Mesenchymal stem cell (in vitro differentiated cells and primary cell): ENCODE measurements around the gene PTPN5.

ENCODE experiments used
- DNase-seq: peaks from one replicate; pipeline ENCODE4 v3.0.0-alpha.2; 2013
- H2AFZ ChIP-seq: one replicate; pipeline ENCODE4 v1.6.1; 2013; ENCODE audit warnings: low read depth, mild to moderate bottlenecking, control low read depth, inconsistent platforms, low read length, moderate library complexity
- H2AK5ac ChIP-seq: 2 replicates; pipeline ENCODE4 v1.6.1; 2013; ENCODE audit warnings: low read length, moderate library complexity, mild to moderate bottlenecking, inconsistent platforms; ENCODE audit not compliant: severe bottlenecking
- H2BK120ac ChIP-seq: one replicate; pipeline ENCODE4 v1.6.1; 2013; ENCODE audit warnings: low read depth, mild to moderate bottlenecking, inconsistent platforms, low read length, moderate library complexity
- H2BK12ac ChIP-seq, 2 experiments: one replicate each; pipeline ENCODE4 v1.6.1; 2013; ENCODE audit warnings: inconsistent platforms in 2 of 2, low read length in 2 of 2, mild to moderate bottlenecking in 2 of 2, moderate library complexity in 2 of 2, control low read depth in 1 of 2
- H2BK15ac ChIP-seq: one replicate; pipeline ENCODE4 v1.6.1; 2013; ENCODE audit warnings: mild to moderate bottlenecking, low read depth, inconsistent platforms; ENCODE audit not compliant: poor library complexity, severe bottlenecking
- H2BK5ac ChIP-seq: 2 replicates; pipeline ENCODE4 v1.6.1; 2013; ENCODE audit warnings: low read depth, mild to moderate bottlenecking, low read length, control low read depth, inconsistent platforms; ENCODE audit not compliant: poor library complexity, severe bottlenecking
- H3K14ac ChIP-seq, 2 experiments: one replicate each; pipeline ENCODE4 v1.6.1; 2013; ENCODE audit warnings: inconsistent platforms in 2 of 2, low read length in 2 of 2, control low read depth in 1 of 2, mild to moderate bottlenecking in 1 of 2, moderate library complexity in 1 of 2
- H3K18ac ChIP-seq, 2 experiments: one replicate each; pipeline ENCODE4 v1.6.1; 2013; ENCODE audit warnings: inconsistent platforms in 2 of 2, low read length in 2 of 2, control low read depth in 1 of 2, low read depth in 1 of 2, mild to moderate bottlenecking in 1 of 2
- H3K23ac ChIP-seq, 2 experiments: one replicate each; pipeline ENCODE4 v1.6.1; 2013; ENCODE audit warnings: inconsistent platforms in 2 of 2, low read length in 2 of 2, mild to moderate bottlenecking in 2 of 2, moderate library complexity in 2 of 2, control low read depth in 1 of 2
- H3K27ac ChIP-seq: 2 replicates; pipeline ENCODE4 v1.5.1; 2013; ENCODE audit warnings: mild to moderate bottlenecking, moderate library complexity, low read length, control low read depth, inconsistent platforms; ENCODE audit not compliant: poor library complexity, severe bottlenecking
- H3K27me3 ChIP-seq, 2 experiments: 2 replicates each; pipeline versions ENCODE4 v1.6.1 to v1.7.0; 2013; ENCODE audit warnings: low read length in 2 of 2, mild to moderate bottlenecking in 2 of 2, moderate library complexity in 2 of 2, control low read depth in 1 of 2, inconsistent platforms in 1 of 2; ENCODE audit not compliant: control insufficient read depth in 1 of 2, insufficient read depth in 1 of 2
- H3K36me3 ChIP-seq, 2 experiments: 2 replicates each; pipeline versions ENCODE4 v1.6.1 to v1.7.0; 2013; ENCODE audit warnings: low read length in 2 of 2, control low read depth in 1 of 2, inconsistent platforms in 1 of 2, low read depth in 1 of 2, mild to moderate bottlenecking in 1 of 2; ENCODE audit not compliant: insufficient read depth in 2 of 2, control insufficient read depth in 1 of 2
- H3K4ac ChIP-seq, 2 experiments: one replicate each; pipeline ENCODE4 v1.6.1; 2013; ENCODE audit warnings: inconsistent platforms in 2 of 2, low read length in 2 of 2, mild to moderate bottlenecking in 2 of 2, moderate library complexity in 2 of 2, control low read depth in 1 of 2, low read depth in 1 of 2
- H3K4me1 ChIP-seq: 2 replicates; pipeline ENCODE4 v1.6.1; 2013; ENCODE audit warnings: low read depth, low read length, control low read depth; ENCODE audit not compliant: control insufficient read depth, insufficient read depth
- H3K4me2 ChIP-seq: 2 replicates; pipeline ENCODE4 v1.6.1; 2013; ENCODE audit warnings: low read length, mild to moderate bottlenecking, inconsistent platforms; ENCODE audit not compliant: poor library complexity, severe bottlenecking
- H3K4me3 ChIP-seq, 2 experiments: 2 replicates each; pipeline versions ENCODE4 v1.5.1 to v1.7.0; 2013; ENCODE audit warnings: low read length in 2 of 2, mild to moderate bottlenecking in 2 of 2, control low read depth in 1 of 2, low read depth in 1 of 2; ENCODE audit not compliant: insufficient read depth in 1 of 2
- H3K79me1 ChIP-seq: replicated peaks from 2 replicates; pipeline ENCODE4 v1.6.1; 2013; ENCODE audit warnings: mild to moderate bottlenecking, control low read depth, low read length, inconsistent platforms; ENCODE audit not compliant: poor library complexity, severe bottlenecking
- H3K9ac ChIP-seq: 2 replicates; pipeline ENCODE4 v1.7.0; 2013; ENCODE audit warnings: mild to moderate bottlenecking, low read length, moderate library complexity
- H3K9me3 ChIP-seq: 2 replicates; pipeline ENCODE4 v1.7.0; 2013; ENCODE audit warnings: mild to moderate bottlenecking, low read length; ENCODE audit not compliant: control insufficient read depth
- H4K8ac ChIP-seq: one replicate; pipeline ENCODE4 v1.6.1; 2013; ENCODE audit warnings: inconsistent platforms, mild to moderate bottlenecking, low read length, moderate library complexity
- H4K91ac ChIP-seq: one replicate; pipeline ENCODE4 v1.6.1; 2013; ENCODE audit warnings: mild to moderate bottlenecking, low read length, inconsistent platforms
- WGBS: methylation state at CpG from one replicate; pipeline ENCODE4 v1.1.7; 2013; ENCODE audit warnings: mixed read lengths; 5-methylcytosine and 5-hydroxymethylcytosine counted together

Gene PTPN5

DNA sequence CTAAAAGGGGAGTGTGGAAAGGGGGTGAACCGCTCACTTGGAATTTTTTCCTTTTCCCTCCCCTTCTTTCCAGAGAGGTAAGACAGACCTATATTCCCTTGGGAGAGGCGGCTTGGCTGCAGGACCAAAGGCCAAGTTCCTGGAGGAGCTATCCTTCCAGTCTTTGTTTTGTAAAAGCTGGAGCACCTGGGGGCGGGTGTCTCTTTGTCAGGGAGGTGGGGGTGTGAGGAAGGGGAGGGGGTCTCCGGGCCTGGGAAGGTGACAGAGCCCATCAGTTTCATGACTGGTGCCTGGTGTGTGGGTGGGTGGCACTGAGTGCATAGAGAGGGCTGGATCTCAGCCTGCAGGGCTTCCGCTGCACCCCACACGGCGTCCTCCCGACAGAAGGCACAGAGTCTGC, 18.5 kb downstream of the PTPN5 start:
- no peak overlapping the region for H3K23ac ChIP-seq
- H2BK5ac ChIP-seq: no peak overlapping the region
- H2AK5ac ChIP-seq: no peak overlapping the region
- no peak overlapping the region for H3K14ac ChIP-seq
- no peak for DNase-seq
- 53% methylated on average over 8 of the region's 8 CpGs for WGBS
- no peaks in the 10 kb centered on the region for H3K79me1 ChIP-seq
- H3K27ac ChIP-seq: no peak overlapping the region
- no peak overlapping the region for H4K91ac ChIP-seq
- H3K27me3 ChIP-seq: peaks cover 38% of the 10 kb centered on the region in 2 experiments
- no peak overlapping the region for H2AFZ ChIP-seq
- H3K9me3 ChIP-seq: no peaks in the 10 kb centered on the region
- no peak overlapping the region for H3K18ac ChIP-seq
- no peak overlapping the region for H3K4ac ChIP-seq
- H3K36me3 ChIP-seq: no peaks in the 10 kb centered on the region
- H2BK15ac ChIP-seq: no peak overlapping the region
- H2BK12ac ChIP-seq: no peak overlapping the region
- H3K4me3 ChIP-seq: no peak overlapping the region
- H4K8ac ChIP-seq: no peak overlapping the region
- no peak overlapping the region for H3K9ac ChIP-seq
- H3K4me2 ChIP-seq: no peak overlapping the region
- no peak overlapping the region for H2BK120ac ChIP-seq
- H3K4me1 ChIP-seq: peaks cover 2% of the 10 kb centered on the region

DNA sequence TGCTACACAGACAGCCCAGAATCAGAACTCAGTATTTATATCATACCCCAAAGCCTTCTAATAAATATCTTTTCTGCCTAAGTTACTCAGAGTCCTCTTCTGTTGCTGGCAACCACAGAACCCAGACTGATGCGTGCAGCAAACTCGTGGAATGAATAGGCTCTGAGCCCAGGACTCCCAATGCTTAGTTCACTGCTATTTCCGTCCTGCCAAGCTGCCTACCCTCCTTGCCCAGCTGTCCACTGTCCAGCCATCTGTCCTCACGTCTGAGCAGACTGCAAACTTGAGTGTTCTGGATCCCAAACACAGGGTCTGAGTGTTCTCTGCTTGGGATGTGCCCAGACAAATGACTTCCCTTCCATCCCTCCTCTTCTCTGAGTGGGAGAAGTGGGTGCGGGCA, 19.4 kb downstream of the PTPN5 start:
- Histone ChIP-seq H2AK5ac (no peak overlapping the region), H2AFZ (no peak overlapping the region), H3K79me1 (no peaks in the 10 kb centered on the region), H3K9ac (no peak overlapping the region), H4K91ac (no peak overlapping the region), H3K36me3 (no peaks in the 10 kb centered on the region), H3K4me2 (no peak overlapping the region), H3K4me3 (no peak overlapping the region), H3K4ac (no peak overlapping the region), H3K14ac (no peak overlapping the region), H4K8ac (no peak overlapping the region), H2BK15ac (no peak overlapping the region), H2BK5ac (no peak overlapping the region), H3K18ac (no peak overlapping the region), H3K4me1 (peaks cover 2% of the 10 kb centered on the region), H2BK120ac (no peak overlapping the region), H3K9me3 (no peaks in the 10 kb centered on the region), H2BK12ac (no peak overlapping the region), H3K23ac (no peak overlapping the region), H3K27me3 (peaks cover 38% of the 10 kb centered on the region in 2 experiments), H3K27ac (no peak overlapping the region)
- WGBS: 81% methylated on average over 4 of the region's 5 CpGs
- no peak for DNase-seq

GRCh38 chr11:18771266-18772035, 20.1 kb downstream of the PTPN5 start:
- Histone ChIP-seq H3K27me3 (peaks cover 37 to 38% of the 10 kb centered on the region in 2 experiments), H2AK5ac (no peak overlapping the region), H2BK15ac (no peak overlapping the region), H3K27ac (no peak overlapping the region), H2BK12ac (no peak overlapping the region), H2BK5ac (no peak overlapping the region), H4K91ac (no peak overlapping the region), H3K79me1 (no peaks in the 10 kb centered on the region), H3K4me3 (no peak overlapping the region), H3K9me3 (no peaks in the 10 kb centered on the region), H3K23ac (no peak overlapping the region), H3K4me1 (peaks cover 2% of the 10 kb centered on the region), H2AFZ (no peak overlapping the region), H2BK120ac (no peak overlapping the region), H3K9ac (no peak overlapping the region), H3K36me3 (no peaks in the 10 kb centered on the region), H3K18ac (no peak overlapping the region), H3K4ac (no peak overlapping the region), H4K8ac (no peak overlapping the region), H3K4me2 (no peak overlapping the region), H3K14ac (no peak overlapping the region)
- WGBS: 87% methylated on average over 13 of the region's 13 CpGs
- no peak for DNase-seq

DNA sequence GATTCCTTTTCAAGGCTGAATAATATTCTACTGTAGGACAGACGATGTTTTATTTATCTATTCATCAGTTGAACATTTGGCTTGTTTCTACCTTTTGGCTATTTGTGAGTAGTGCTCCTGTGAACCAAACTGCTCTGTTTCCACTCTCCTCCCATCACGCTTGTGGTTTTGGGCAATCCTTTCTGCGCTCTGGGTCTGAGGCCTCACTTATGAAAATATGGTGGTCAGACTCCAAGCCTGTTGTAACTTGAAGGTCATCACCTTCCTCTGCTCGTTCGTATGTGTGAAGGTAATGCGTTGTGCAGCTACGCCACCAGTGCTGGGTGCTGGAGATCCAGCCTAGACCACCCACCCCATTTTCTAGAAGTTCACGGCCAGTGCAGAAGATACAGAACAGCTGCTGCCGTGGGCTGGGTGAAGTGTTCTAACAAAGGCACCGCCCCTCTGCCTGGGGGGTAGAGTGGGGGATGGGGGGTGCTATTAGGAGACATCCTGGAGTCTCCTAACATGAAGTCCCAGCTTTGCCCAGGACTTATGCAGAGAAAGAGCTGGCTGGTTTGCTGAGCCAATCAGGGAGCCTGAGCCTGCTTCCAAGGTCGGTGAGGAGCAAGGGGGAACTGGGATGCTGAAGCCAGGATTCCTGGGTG, 21.0 kb downstream of the PTPN5 start:
- H3K4me3 ChIP-seq: no peak overlapping the region
- no peak for DNase-seq
- no peak overlapping the region for H4K91ac ChIP-seq
- no peak overlapping the region for H3K27ac ChIP-seq
- H3K9ac ChIP-seq: no peak overlapping the region
- H4K8ac ChIP-seq: no peak overlapping the region
- no peak overlapping the region for H3K18ac ChIP-seq
- no peak overlapping the region for H3K4ac ChIP-seq
- H2BK5ac ChIP-seq: no peak overlapping the region
- H2BK12ac ChIP-seq: no peak overlapping the region
- peaks cover 35 to 38% of the 10 kb centered on the region in 2 experiments for H3K27me3 ChIP-seq
- H3K14ac ChIP-seq: no peak overlapping the region
- 75% methylated on average over 11 of the region's 11 CpGs for WGBS
- no peak overlapping the region for H2AFZ ChIP-seq
- no peak overlapping the region for H3K23ac ChIP-seq
- no peak overlapping the region for H3K4me2 ChIP-seq
- no peaks in the 10 kb centered on the region for H3K79me1 ChIP-seq
- no peaks in the 10 kb centered on the region for H3K36me3 ChIP-seq
- no peak overlapping the region for H2BK120ac ChIP-seq
- H2BK15ac ChIP-seq: no peak overlapping the region
- H2AK5ac ChIP-seq: no peak overlapping the region
- H3K9me3 ChIP-seq: no peaks in the 10 kb centered on the region
- peaks cover 2% of the 10 kb centered on the region for H3K4me1 ChIP-seq
